Psoas muscle (tissue), 8 donors: ENCODE results near the gene OGT. TPM values are rescaled to one million over a fixed set of nuclear protein-coding genes. Genes with fewer than 3 reads are reported as not detected.
A peak's percentile ranks its signal among the peaks of the same experiment; 100 is the strongest.
"Not testable (repeated sequence)": the region's sequence is repeated elsewhere in the genome, so short reads cannot be mapped to it uniquely, and the experiment has no call there.

Experiments
- ATAC-seq, 4 donors: fragments of 200-7000 bp; cut with Tn5 transposase; one replicate each; pipeline ENCODE4 v1.9.1; 2020; ENCODE audit warnings: moderate library complexity in 3 of 4, mild to moderate bottlenecking in 2 of 4
- DNase-seq, 2 donors: peaks; one replicate each; pipeline ENCODE4 v3.0.0-alpha.2; 2020
- H3K27ac ChIP-seq: fragments of 200-600 bp; one replicate; pipeline ENCODE4 v1.8.0; 2022
- H3K27me3 ChIP-seq, 3 donors: fragments of 200-600 bp in 1 of 3; one replicate each; pipeline versions ENCODE4 v1.6.1 to v1.8.0; 2013 to 2022; ENCODE audit warnings: low read length in 2 of 3, mild to moderate bottlenecking in 2 of 3, moderate library complexity in 1 of 3; ENCODE audit not compliant: insufficient read depth in 3 of 3
- H3K36me3 ChIP-seq, 2 donors: fragments of 200-600 bp in 1 of 2; one replicate each; pipeline versions ENCODE4 v1.6.1 to v1.8.0; 2013 to 2022; ENCODE audit warnings: low read depth in 1 of 2, mild to moderate bottlenecking in 1 of 2, moderate library complexity in 1 of 2; ENCODE audit not compliant: insufficient read depth in 1 of 2
- H3K4me1 ChIP-seq: fragments of 200-600 bp; one replicate; pipeline ENCODE4 v1.8.0; 2022
- H3K4me3 ChIP-seq: fragments of 200-600 bp; one replicate; pipeline ENCODE4 v1.8.0; 2022; ENCODE audit warnings: mild to moderate bottlenecking
- H3K9me3 ChIP-seq: fragments of 200-600 bp; one replicate; pipeline ENCODE4 v1.8.0; 2022
- CTCF ChIP-seq: fragments of 200-600 bp; IDR thresholded peaks from one replicate; pipeline ENCODE4 v1.8.0; 2022; ENCODE audit warnings: antibody characterized with exemption
- WGBS, 3 donors: extraction: QIAGEN DNeasy Blood & Tissue Kit; methylation state at CpG; one replicate each; pipeline versions ENCODE4 v1.1.6 to v1.1.7; 2013; 5-methylcytosine and 5-hydroxymethylcytosine counted together
- intact Hi-C, 2 donors: fragments of 100-400 bp; cut with DNase I; formaldehyde crosslinking; loops; one replicate each; pipeline versions ENCODE4 v1.11.0 to v1.14.2; 2022
- polyA plus RNA-seq, 3 donors: library from polyadenylated mRNA; stranded (reverse); fragments of 200-250 nt; gene quantifications; one replicate each; pipeline ENCODE4 v1.2.3, GENCODE V29; 2013
- total RNA-seq, 4 donors: library from RNA; stranded (reverse); fragmentation: NEBNext Ultra II Directional in 2 of 4; extraction: Animal tissue kit (Norgen Biotek cat#: 25700) in 2 of 4; gene quantifications; one replicate each; pipeline versions ENCODE4 v1.2.1 to v1.2.4, GENCODE V29; 2021 to 2023
- donor health status: healthy with polysubstance abuse.
- donor health status: DM: no; HTN: no; CAD: no; lungs with moderate emphysema.
- donor health status: Bipolar disorder and iron deficiency.
- donor health status: healthy.
- donor health status: DM: yes; HTN: yes; CAD: no.
- donor health status: DM: no; HTN: no; CAD: no.
- donor health status: DM: no; HTN: no; CAD: no.
- donor health status: DM: yes; HTN: yes; CAD: no.

Gene OGT
- total and polyA plus RNA-seq, 7 donors, result 17.2 to 64.1 (median 45.5) TPM

GRCh38 chrX:71510161-71510560, 22.7 kb upstream of the OGT start:
- H3K27ac ChIP-seq, result no peak overlapping the region
- ATAC-seq, result no peak
- no peak overlapping the region for H3K4me3 ChIP-seq
- H3K27me3 ChIP-seq, result peaks cover 0 to 3% (median 0%) of the 10 kb centered on the region in 3 donors
- no peak for DNase-seq
- intact Hi-C loops, result no loop called here
- H3K4me1 ChIP-seq, result no peaks in the 10 kb centered on the region
- no peaks in the 10 kb centered on the region for H3K9me3 ChIP-seq
- WGBS, 3 donors, result 88 to 97% (median 94%) methylated on average over 2 of the region's 2 CpGs
- no peak for TF ChIP-seq CTCF
- no peaks in the 10 kb centered on the region for H3K36me3 ChIP-seq

- 95 to 98% (median 97%) methylated on average over 4 of the region's 4 CpGs for WGBS, 3 donors
- H3K4me1 ChIP-seq, intact Hi-C loops, ATAC-seq, DNase-seq, H3K27me3 ChIP-seq, H3K4me3 ChIP-seq, H3K36me3 ChIP-seq, H3K9me3 ChIP-seq: not testable (repeated sequence)
- peak overlapping the region; percentile 76 for H3K27ac ChIP-seq
Measured at GRCh38 chrX:71513731-71514130, 19.2 kb upstream of the OGT start.

GRCh38 chrX:71514367-71515037, 18.4 kb upstream of the OGT start:
- Histone ChIP-seq H3K4me1 (no peaks in the 10 kb centered on the region), H3K27ac (peak overlapping the region; percentile 76), H3K36me3 (no peaks in the 10 kb centered on the region), H3K4me3 (no peak overlapping the region), H3K27me3 (no peaks in the 10 kb centered on the region), H3K9me3 (peaks cover 6% of the 10 kb centered on the region)
- ATAC-seq, result peak; percentile 43 to 69 (median 64)
- WGBS, 3 donors, result 11 to 21% (median 16%) methylated on average over 5 of the region's 5 CpGs
- TF ChIP-seq CTCF, result no peak
- no peak for DNase-seq
- intact Hi-C loops, result no loop called here

- 29 to 51% (median 33%) methylated on average over 2 of the region's 2 CpGs for WGBS, 3 donors
- H3K4me3 ChIP-seq, result no peak overlapping the region
- H3K36me3 ChIP-seq, result no peaks in the 10 kb centered on the region
- no peaks in the 10 kb centered on the region for H3K4me1 ChIP-seq
- ATAC-seq (peak; percentile 90 to 98 (median 95)), DNase-seq (peak; percentile 46 to 73)
- H3K9me3 ChIP-seq, result peaks cover 6% of the 10 kb centered on the region
- H3K27me3 ChIP-seq, result no peaks in the 10 kb centered on the region
- intact Hi-C loops, result no loop called here
- H3K27ac ChIP-seq, result peak overlapping the region; percentile 76
- TF ChIP-seq CTCF, result no peak
Measured at GRCh38 chrX:71515038-71515396, 17.9 kb upstream of the OGT start.

- intact Hi-C loops, result no loop called here
- H3K27me3 ChIP-seq, result no peaks in the 10 kb centered on the region
- WGBS, 3 donors, result 78 to 100% (median 95%) methylated on average over 3 of the region's 3 CpGs
- no peaks in the 10 kb centered on the region for H3K4me1 ChIP-seq
- TF ChIP-seq CTCF, result no peak
- no peak overlapping the region for H3K4me3 ChIP-seq
- no peak for ATAC-seq
- no peak overlapping the region for H3K27ac ChIP-seq
- no peak for DNase-seq
- H3K9me3 ChIP-seq, result no peaks in the 10 kb centered on the region
- no peaks in the 10 kb centered on the region for H3K36me3 ChIP-seq
Measured at GRCh38 chrX:71525316-71525715, 7.6 kb upstream of the OGT start.
